SK-N-SH (cell line): ENCODE results near the gene CTBP2. TPM values are rescaled to one million over a fixed set of nuclear protein-coding genes. Genes with fewer than 3 reads are reported as not detected.

ENCODE experiments used
- CTCF ChIA-PET: fragments of 300-600, 350-600 bp; formaldehyde crosslinking; extraction: SDS; loops from one replicate; lab custom pipeline; 2021; lab: Yijun Ruan, JAX
- POLR2A ChIA-PET: fragments of 350-600 bp; sonication (Branson Sonifier 250); formaldehyde crosslinking; extraction: SDS; loops from one replicate; lab custom pipeline; 2020; ENCODE audit warnings: antibody characterized with exemption, inconsistent platforms; lab: Yijun Ruan, JAX
- DNase-seq: peaks from one replicate; pipeline ENCODE4 v3.0.0; 2012
- H2AFZ ChIP-seq: fragments of 200-600 bp; sonication (generic); 2 replicates; pipeline ENCODE4 v1.8.1; 2016; ENCODE audit warnings: antibody characterized with exemption, mild to moderate bottlenecking, low read depth
- H3F3A ChIP-seq: fragments of 200-600 bp; sonication (generic); replicated peaks from 2 replicates; pipeline ENCODE3; 2016; ENCODE audit warnings: antibody characterized with exemption, mild to moderate bottlenecking; ENCODE audit not compliant: insufficient read depth
- H3K27ac ChIP-seq, 2 experiments: fragments of 200-500 bp in 1 of 2; fragments of 200-600 bp in 1 of 2; sonication (Bioruptor generic) in 1 of 2; sonication (generic), shearing (Covaris generic) in 1 of 2; 2 replicates each; pipeline versions ENCODE4 v1.5.1 to v1.6.1; 2014 to 2016; ENCODE audit warnings: low read depth in 2 of 2, inconsistent platforms in 1 of 2, low read length in 1 of 2, mild to moderate bottlenecking in 1 of 2, mixed read lengths in 1 of 2
- H3K27me3 ChIP-seq: fragments of 200-600 bp; sonication (generic), shearing (Covaris generic); 2 replicates; pipeline ENCODE4 v1.6.1; 2016; ENCODE audit warnings: mixed run types; ENCODE audit not compliant: insufficient read depth
- H3K36me3 ChIP-seq, 2 experiments: fragments of 200-500 bp in 1 of 2; fragments of 200-600 bp in 1 of 2; sonication (Bioruptor generic) in 1 of 2; sonication (generic) in 1 of 2; replicated peaks in 1 of 2; 2 replicates each; pipeline versions ENCODE3 to v1.5.1; 2014 to 2016; ENCODE audit warnings: low read length in 1 of 2, mild to moderate bottlenecking in 1 of 2; ENCODE audit not compliant: insufficient read depth in 2 of 2, control insufficient read depth in 1 of 2
- H3K4me1 ChIP-seq, 2 experiments: fragments of 200-500 bp in 1 of 2; fragments of 200-600 bp in 1 of 2; sonication (Bioruptor generic) in 1 of 2; sonication (generic), shearing (Covaris generic) in 1 of 2; 2 replicates each; pipeline versions ENCODE4 v1.5.1 to v1.6.1; 2014 to 2016; ENCODE audit warnings: low read depth in 1 of 2, low read length in 1 of 2, mixed run types in 1 of 2; ENCODE audit not compliant: insufficient read depth in 2 of 2, control insufficient read depth in 1 of 2
- H3K4me2 ChIP-seq: fragments of 200-600 bp; sonication (generic), shearing (Covaris generic); 2 replicates; pipeline ENCODE4 v1.6.1; 2017; ENCODE audit warnings: mixed run types
- H3K4me3 ChIP-seq, 2 experiments: fragments of 200-500 bp in 1 of 2; fragments of 200-600 bp in 1 of 2; sonication (Bioruptor generic) in 1 of 2; sonication (generic), shearing (Covaris generic) in 1 of 2; 2 replicates each; pipeline versions ENCODE4 v1.5.1 to v1.8.1; 2014 to 2016; ENCODE audit warnings: low read depth in 2 of 2, inconsistent platforms in 1 of 2, low read length in 1 of 2, mild to moderate bottlenecking in 1 of 2, mixed read lengths in 1 of 2, moderate library complexity in 1 of 2
- H3K79me2 ChIP-seq: fragments of 200-600 bp; sonication (generic); 2 replicates; pipeline ENCODE4 v1.8.1; 2017; ENCODE audit warnings: mild to moderate bottlenecking; ENCODE audit not compliant: insufficient read depth
- H3K9ac ChIP-seq: fragments of 200-600 bp; sonication (generic); 2 replicates; pipeline ENCODE4 v1.6.1; 2017; ENCODE audit warnings: mixed run types
- H3K9me2 ChIP-seq: fragments of 200-600 bp; sonication (generic); 2 replicates; pipeline ENCODE4 v1.6.1; 2017; ENCODE audit warnings: mixed run types
- H3K9me3 ChIP-seq: fragments of 200-600 bp; sonication (generic); 2 replicates; pipeline ENCODE4 v1.6.1; 2017; ENCODE audit warnings: mixed run types, mild to moderate bottlenecking, moderate library complexity
- H4K20me1 ChIP-seq: fragments of 200-600 bp; sonication (generic); 2 replicates; pipeline ENCODE4 v1.6.1; 2017; ENCODE audit warnings: mild to moderate bottlenecking, mixed run types; ENCODE audit not compliant: insufficient read depth
- CHD2 ChIP-seq: fragments of 150-350 bp; IDR thresholded peaks from 2 replicates; pipeline ENCODE4 v1.6.1; 2018; ENCODE audit warnings: low read length; ENCODE audit not compliant: partially characterized antibody
- ELF1 ChIP-seq: IDR thresholded peaks from 2 replicates; pipeline ENCODE4 v1.4.0; 2012
- EZH2phosphoT487 ChIP-seq: fragments of 200-600 bp; sonication (generic); IDR thresholded peaks from 2 replicates; pipeline ENCODE4 v1.6.1; 2017; ENCODE audit warnings: low read depth, mixed run types, mild to moderate bottlenecking, antibody characterized with exemption, moderate library complexity, borderline replicate concordance
- FOXM1 ChIP-seq: IDR thresholded peaks from 2 replicates; pipeline ENCODE4 v1.4.0; 2012; ENCODE audit warnings: low read depth, mild to moderate bottlenecking
- MEF2A ChIP-seq: IDR thresholded peaks from 2 replicates; pipeline ENCODE4 v1.4.0; 2012; ENCODE audit warnings: low read depth, borderline replicate concordance
- NFIC ChIP-seq: IDR thresholded peaks from 2 replicates; pipeline ENCODE4 v1.4.0; 2012; ENCODE audit warnings: borderline replicate concordance
- RXRA ChIP-seq: IDR thresholded peaks from 2 replicates; pipeline ENCODE4 v1.4.0; 2012; ENCODE audit warnings: low read depth, mild to moderate bottlenecking, borderline replicate concordance
- SMC3 ChIP-seq: IDR thresholded peaks from 2 replicates; pipeline ENCODE4 v1.6.1; 2012; ENCODE audit warnings: low read depth, low read length, improper control_type of control experiment
- TAF1 ChIP-seq: IDR thresholded peaks from 2 replicates; pipeline ENCODE4 v1.6.1; 2012; ENCODE audit warnings: low read depth, mild to moderate bottlenecking, low read length, moderate library complexity, borderline replicate concordance
- TCF12 ChIP-seq: IDR thresholded peaks from 2 replicates; pipeline ENCODE4 v1.4.0; 2012
- TEAD4 ChIP-seq: IDR thresholded peaks from 2 replicates; pipeline ENCODE4 v1.4.0; 2012; ENCODE audit warnings: mild to moderate bottlenecking, borderline replicate concordance; ENCODE audit not compliant: insufficient read depth
- WGBS: methylation state at CpG from one replicate; pipeline ENCODE4 v1.1.6; 2017; ENCODE audit warnings: low lambda C conversion rate; 5-methylcytosine and 5-hydroxymethylcytosine counted together
- polyA plus RNA-seq, 3 experiments: library from polyadenylated mRNA; depleted of rRNA; stranded (reverse); fragments of >200 nt; gene quantifications; 2 replicates each; pipeline ENCODE4 v1.2.3, GENCODE V29; 2012
- TF ChIP-seq, protein P1 (sequence below): IDR thresholded peaks from 2 replicates; pipeline ENCODE4 v1.4.0; 2012; ENCODE audit warnings: low read depth, borderline replicate concordance
- TF ChIP-seq, protein P2 (sequence below): IDR thresholded peaks from 2 replicates; pipeline ENCODE4 v1.4.0; 2012; ENCODE audit warnings: low read depth, borderline replicate concordance
- TF ChIP-seq, protein P3 (sequence below): IDR thresholded peaks from 2 replicates; pipeline ENCODE4 v1.4.0; 2012; ENCODE audit warnings: low read depth

The CTBP2 gene
- polyA plus RNA-seq, 1 of the 3 experiments (the other 2 are of a cell fraction) = 69.7 TPM

DNA sequence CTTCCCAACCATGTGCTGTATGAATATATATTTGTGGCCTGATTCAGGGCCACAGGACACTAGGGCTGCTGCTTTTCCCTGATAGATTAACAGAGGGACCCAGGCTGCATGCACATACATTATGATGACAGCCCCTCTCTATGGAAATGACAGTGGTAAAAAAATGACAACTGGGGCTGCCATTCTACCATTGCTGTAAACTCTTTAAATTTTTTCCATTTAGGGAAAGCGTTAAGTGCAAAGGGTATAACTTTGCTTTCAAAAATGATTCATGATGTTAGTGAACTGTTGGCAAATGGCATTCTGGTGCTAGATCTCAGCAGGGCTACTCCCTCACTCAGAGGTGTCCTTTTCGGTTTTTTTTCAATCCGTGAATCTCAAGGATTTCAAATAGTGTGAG, 4.2 kb downstream of the CTBP2 start:
- H3K4me2 ChIP-seq = peak overlapping the region; percentile 25; the same call in 1 of the 2 replicates
- ChIA-PET CTCF (no interaction called here), POLR2A (interaction anchor here (0.6 kb wide), 1 partner anchor 109 kb away, joined by 3 read pairs; no protein-coding TSS in a partner anchor)
- WGBS = 63% methylated on average over 3 of the region's 3 CpGs
- no peak overlapping the region for H2AFZ ChIP-seq
- H3K27ac ChIP-seq = peak overlapping the region in 1 of 2 experiments; percentile 22; a peak in 1 of 4 replicates
- H3K9ac ChIP-seq = no peak overlapping the region
- no peaks in the 10 kb centered on the region for H3K27me3 ChIP-seq
- H3K9me2 ChIP-seq = no peaks in the 10 kb centered on the region
- H3K9me3 ChIP-seq = no peaks in the 10 kb centered on the region
- H3K36me3 ChIP-seq = peaks cover 5 to 12% of the 10 kb centered on the region in 2 experiments
- peaks cover 42 to 44% of the 10 kb centered on the region in 2 experiments for H3K4me1 ChIP-seq
- no peak for TF ChIP-seq TCF12
- no peak for TF ChIP-seq SMC3
- TF ChIP-seq, protein P1, sequence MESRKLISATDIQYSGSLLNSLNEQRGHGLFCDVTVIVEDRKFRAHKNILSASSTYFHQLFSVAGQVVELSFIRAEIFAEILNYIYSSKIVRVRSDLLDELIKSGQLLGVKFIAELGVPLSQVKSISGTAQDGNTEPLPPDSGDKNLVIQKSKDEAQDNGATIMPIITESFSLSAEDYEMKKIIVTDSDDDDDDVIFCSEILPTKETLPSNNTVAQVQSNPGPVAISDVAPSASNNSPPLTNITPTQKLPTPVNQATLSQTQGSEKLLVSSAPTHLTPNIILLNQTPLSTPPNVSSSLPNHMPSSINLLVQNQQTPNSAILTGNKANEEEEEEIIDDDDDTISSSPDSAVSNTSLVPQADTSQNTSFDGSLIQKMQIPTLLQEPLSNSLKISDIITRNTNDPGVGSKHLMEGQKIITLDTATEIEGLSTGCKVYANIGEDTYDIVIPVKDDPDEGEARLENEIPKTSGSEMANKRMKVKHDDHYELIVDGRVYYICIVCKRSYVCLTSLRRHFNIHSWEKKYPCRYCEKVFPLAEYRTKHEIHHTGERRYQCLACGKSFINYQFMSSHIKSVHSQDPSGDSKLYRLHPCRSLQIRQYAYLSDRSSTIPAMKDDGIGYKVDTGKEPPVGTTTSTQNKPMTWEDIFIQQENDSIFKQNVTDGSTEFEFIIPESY = no peak
- no peak for TF ChIP-seq TAF1
- TF ChIP-seq EZH2phosphoT487 = no peak
- TF ChIP-seq FOXM1 = no peak
- TF ChIP-seq, protein P2, sequence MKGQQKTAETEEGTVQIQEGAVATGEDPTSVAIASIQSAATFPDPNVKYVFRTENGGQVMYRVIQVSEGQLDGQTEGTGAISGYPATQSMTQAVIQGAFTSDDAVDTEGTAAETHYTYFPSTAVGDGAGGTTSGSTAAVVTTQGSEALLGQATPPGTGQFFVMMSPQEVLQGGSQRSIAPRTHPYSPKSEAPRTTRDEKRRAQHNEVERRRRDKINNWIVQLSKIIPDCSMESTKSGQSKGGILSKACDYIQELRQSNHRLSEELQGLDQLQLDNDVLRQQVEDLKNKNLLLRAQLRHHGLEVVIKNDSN = no peak
- no peak for TF ChIP-seq MEF2A
- no peak for TF ChIP-seq CHD2
- no peak for TF ChIP-seq NFIC
- no peak for TF ChIP-seq ELF1
- no peak for TF ChIP-seq RXRA
- H3K4me3 ChIP-seq = peak overlapping the region in 1 of 2 experiments; percentile 27; a peak in 1 of 4 replicates
- no peak for DNase-seq
- H4K20me1 ChIP-seq = peaks cover 67% of the 10 kb centered on the region
- peaks cover 84% of the 10 kb centered on the region for H3K79me2 ChIP-seq
- H3F3A ChIP-seq = peaks cover 14% of the 10 kb centered on the region

DNA sequence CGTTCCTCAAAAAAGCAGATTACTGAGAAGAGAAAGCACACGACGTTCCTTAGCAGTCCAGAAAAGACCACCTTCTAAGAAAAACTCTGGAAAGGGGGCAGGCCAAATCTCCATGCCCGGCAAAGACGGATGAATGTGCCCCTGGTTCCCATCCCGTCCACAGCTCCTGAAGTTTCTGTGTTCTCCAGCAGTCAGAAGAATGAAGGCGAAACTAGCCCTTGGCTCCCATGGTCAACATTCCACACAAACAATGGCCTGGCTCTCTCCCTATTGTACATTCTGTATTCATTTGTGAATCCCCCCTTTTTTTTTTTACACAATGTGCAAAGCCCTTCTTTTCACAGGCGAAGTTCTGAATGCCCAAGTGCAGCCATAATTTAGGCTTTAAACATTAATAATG, 5.3 kb downstream of the CTBP2 start:
- H3K9me3 ChIP-seq = no peaks in the 10 kb centered on the region
- peak overlapping the region in 1 of 2 experiments; percentile 5; a peak in 1 of 4 replicates for H3K4me3 ChIP-seq
- H3K4me2 ChIP-seq = 0 out of 2 replicates have a peak overlapping the region, but pooled peaks have one; percentile 0
- CTCF ChIA-PET = interaction anchor here (0.7 to 1.2 kb wide), 2 partner anchors 107 to 163 kb away, joined by 3 to 4 read pairs; no protein-coding TSS in a partner anchor
- POLR2A ChIA-PET = no interaction called here
- no peak overlapping the region; a peak in 1 of 4 replicates for H3K27ac ChIP-seq
- H3K9ac ChIP-seq = no peak overlapping the region
- no peak overlapping the region for H2AFZ ChIP-seq
- peaks cover 77% of the 10 kb centered on the region for H4K20me1 ChIP-seq
- H3K4me1 ChIP-seq = peaks cover 42 to 44% of the 10 kb centered on the region in 2 experiments
- H3K79me2 ChIP-seq = peaks cover 95% of the 10 kb centered on the region
- H3K27me3 ChIP-seq = no peaks in the 10 kb centered on the region
- H3K36me3 ChIP-seq = peaks cover 5 to 21% of the 10 kb centered on the region in 2 experiments
- no peak for TF ChIP-seq TEAD4
- TF ChIP-seq, protein P3, sequence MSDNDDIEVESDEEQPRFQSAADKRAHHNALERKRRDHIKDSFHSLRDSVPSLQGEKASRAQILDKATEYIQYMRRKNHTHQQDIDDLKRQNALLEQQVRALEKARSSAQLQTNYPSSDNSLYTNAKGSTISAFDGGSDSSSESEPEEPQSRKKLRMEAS = no peak
- TF ChIP-seq, all 33 proteins: peak for 0
- WGBS = 85% methylated on average over 8 of the region's 8 CpGs
- no peaks in the 10 kb centered on the region for H3K9me2 ChIP-seq
- no peak for DNase-seq
- peaks cover 14% of the 10 kb centered on the region for H3F3A ChIP-seq
